GM23338 (cell line): Measurements from ENCODE around the gene NELFB. TPM values are rescaled to one million over a fixed set of nuclear protein-coding genes. Genes with fewer than 3 reads are reported as not detected.

Experiments used
- ATAC-seq: fragments of 200-7000 bp; cut with Tn5 transposase; 3 replicates; pipeline ENCODE4 v1.9.1; 2020
- DNase-seq: peaks from one replicate; pipeline ENCODE4 v3.0.0-alpha.2; 2015; ENCODE audit warnings: low spot score
- H2AFZ ChIP-seq: fragments of 200-600 bp; sonication (generic); 2 replicates; pipeline ENCODE4 v1.8.0; 2016; ENCODE audit warnings: antibody characterized with exemption, mild to moderate bottlenecking, moderate library complexity
- H3F3A ChIP-seq: fragments of 200-600 bp; sonication (generic); replicated peaks from 2 replicates; pipeline ENCODE4 v1.8.0; 2017; ENCODE audit warnings: antibody characterized with exemption, mixed run types, low read depth
- H3K27ac ChIP-seq: fragments of 200-600 bp; sonication (generic); 2 replicates; pipeline ENCODE4 v1.6.1; 2016; ENCODE audit warnings: low read depth
- H3K27me3 ChIP-seq: fragments of 200-600 bp; sonication (generic); 2 replicates; pipeline ENCODE4 v1.8.0; 2016; ENCODE audit warnings: mild to moderate bottlenecking, mixed run types, moderate library complexity; ENCODE audit not compliant: insufficient read depth
- H3K36me3 ChIP-seq: fragments of 200-600 bp; sonication (generic); 2 replicates; pipeline ENCODE4 v1.8.0; 2016; ENCODE audit warnings: mild to moderate bottlenecking; ENCODE audit not compliant: insufficient read depth
- H3K4me1 ChIP-seq: fragments of 200-600 bp; sonication (generic); 2 replicates; pipeline ENCODE4 v1.8.0; 2016; ENCODE audit warnings: mild to moderate bottlenecking, moderate library complexity; ENCODE audit not compliant: insufficient read depth
- H3K4me2 ChIP-seq: fragments of 200-600 bp; sonication (generic); 2 replicates; pipeline ENCODE4 v1.7.1; 2017; ENCODE audit warnings: mixed run types
- H3K4me3 ChIP-seq: fragments of 200-600 bp; sonication (generic); 2 replicates; pipeline ENCODE4 v1.6.1; 2016; ENCODE audit warnings: mixed run types
- H3K79me2 ChIP-seq: fragments of 200-600 bp; sonication (generic); replicated peaks from 2 replicates; pipeline ENCODE4 v1.8.0; 2017; ENCODE audit warnings: mild to moderate bottlenecking; ENCODE audit not compliant: insufficient read depth
- H3K9me2 ChIP-seq: fragments of 200-600 bp; sonication (generic); 2 replicates; pipeline ENCODE4 v1.8.0; 2017; ENCODE audit not compliant: insufficient read depth
- H4K20me1 ChIP-seq: fragments of 200-600 bp; sonication (generic); replicated peaks from 2 replicates; pipeline ENCODE4 v1.8.0; 2017; ENCODE audit warnings: mild to moderate bottlenecking; ENCODE audit not compliant: insufficient read depth
- H3K27ac Mint-ChIP-seq: 2 replicates; pipeline ENCODE4 v1.8.0; 2020; ENCODE audit warnings: inconsistent platforms, mild to moderate bottlenecking, moderate library complexity, mixed read lengths
- H3K27me3 Mint-ChIP-seq: 3 replicates; pipeline ENCODE4 v1.8.0; 2022; ENCODE audit warnings: low read depth, mild to moderate bottlenecking, moderate library complexity, mixed read lengths, inconsistent platforms; ENCODE audit not compliant: insufficient read depth, poor library complexity
- H3K36me3 Mint-ChIP-seq: 3 replicates; pipeline ENCODE4 v1.8.0; 2021; ENCODE audit warnings: low read depth, mild to moderate bottlenecking, inconsistent platforms, moderate library complexity, mixed read lengths
- H3K4me1 Mint-ChIP-seq: 3 replicates; pipeline ENCODE4 v1.8.0; 2020; ENCODE audit warnings: mild to moderate bottlenecking, inconsistent platforms, mixed read lengths
- H3K4me3 Mint-ChIP-seq: 3 replicates; pipeline ENCODE4 v1.8.0; 2021; ENCODE audit warnings: moderate library complexity, mild to moderate bottlenecking, inconsistent platforms, mixed read lengths
- H3K9me3 Mint-ChIP-seq: 3 replicates; pipeline ENCODE4 v1.8.0; 2020; ENCODE audit warnings: moderate library complexity, mild to moderate bottlenecking, inconsistent platforms, mixed read lengths
- CREB1 ChIP-seq: fragments of 250-450 bp; sonication (Bioruptor Pico); IDR thresholded peaks from 2 replicates; pipeline ENCODE4 v1.5.0; 2020; ENCODE audit warnings: low read depth, mild to moderate bottlenecking, moderate library complexity
- NANOG ChIP-seq: IDR thresholded peaks from 2 replicates; pipeline ENCODE4 v1.6.1; 2016; ENCODE audit warnings: antibody characterized with exemption, borderline replicate concordance
- REST ChIP-seq: IDR thresholded peaks from one replicate; pipeline ENCODE4 v1.6.1; 2018; ENCODE audit warnings: antibody characterized with exemption; ENCODE audit not compliant: unreplicated experiment
- ZNF114 ChIP-seq: fragments of 250-450 bp; sonication (Bioruptor Pico); IDR thresholded peaks from 2 replicates; pipeline ENCODE4 v1.5.0; 2020; ENCODE audit warnings: mild to moderate bottlenecking, moderate library complexity
- polyA plus RNA-seq: library from polyadenylated mRNA; unstranded; fragments of >200 nt; fragmentation: Nextera tagmentation; extraction: Ambion mirVana; gene quantifications from 2 replicates; pipeline ENCODE4 v1.2.1, GENCODE V29; 2016
- total RNA-seq: library from RNA; depleted of rRNA; stranded (reverse); fragments of >200 nt; shearing (Covaris generic); gene quantifications from 2 replicates; pipeline ENCODE4 v1.2.3, GENCODE V29; 2014
- TF ChIP-seq, protein P1 (sequence below): fragments of 250-450 bp; sonication (Bioruptor Pico); IDR thresholded peaks from 2 replicates; pipeline ENCODE4 v1.5.0; 2020; ENCODE audit warnings: mild to moderate bottlenecking, moderate library complexity
- TF ChIP-seq, protein P2 (sequence below): IDR thresholded peaks from 2 replicates; pipeline ENCODE4 v1.6.1; 2016; ENCODE audit warnings: antibody characterized with exemption

NELFB gene
- total and polyA plus RNA-seq, 2 experiments from 2014 or later = 30.0 to 97.3 TPM

- TF ChIP-seq, protein P1, sequence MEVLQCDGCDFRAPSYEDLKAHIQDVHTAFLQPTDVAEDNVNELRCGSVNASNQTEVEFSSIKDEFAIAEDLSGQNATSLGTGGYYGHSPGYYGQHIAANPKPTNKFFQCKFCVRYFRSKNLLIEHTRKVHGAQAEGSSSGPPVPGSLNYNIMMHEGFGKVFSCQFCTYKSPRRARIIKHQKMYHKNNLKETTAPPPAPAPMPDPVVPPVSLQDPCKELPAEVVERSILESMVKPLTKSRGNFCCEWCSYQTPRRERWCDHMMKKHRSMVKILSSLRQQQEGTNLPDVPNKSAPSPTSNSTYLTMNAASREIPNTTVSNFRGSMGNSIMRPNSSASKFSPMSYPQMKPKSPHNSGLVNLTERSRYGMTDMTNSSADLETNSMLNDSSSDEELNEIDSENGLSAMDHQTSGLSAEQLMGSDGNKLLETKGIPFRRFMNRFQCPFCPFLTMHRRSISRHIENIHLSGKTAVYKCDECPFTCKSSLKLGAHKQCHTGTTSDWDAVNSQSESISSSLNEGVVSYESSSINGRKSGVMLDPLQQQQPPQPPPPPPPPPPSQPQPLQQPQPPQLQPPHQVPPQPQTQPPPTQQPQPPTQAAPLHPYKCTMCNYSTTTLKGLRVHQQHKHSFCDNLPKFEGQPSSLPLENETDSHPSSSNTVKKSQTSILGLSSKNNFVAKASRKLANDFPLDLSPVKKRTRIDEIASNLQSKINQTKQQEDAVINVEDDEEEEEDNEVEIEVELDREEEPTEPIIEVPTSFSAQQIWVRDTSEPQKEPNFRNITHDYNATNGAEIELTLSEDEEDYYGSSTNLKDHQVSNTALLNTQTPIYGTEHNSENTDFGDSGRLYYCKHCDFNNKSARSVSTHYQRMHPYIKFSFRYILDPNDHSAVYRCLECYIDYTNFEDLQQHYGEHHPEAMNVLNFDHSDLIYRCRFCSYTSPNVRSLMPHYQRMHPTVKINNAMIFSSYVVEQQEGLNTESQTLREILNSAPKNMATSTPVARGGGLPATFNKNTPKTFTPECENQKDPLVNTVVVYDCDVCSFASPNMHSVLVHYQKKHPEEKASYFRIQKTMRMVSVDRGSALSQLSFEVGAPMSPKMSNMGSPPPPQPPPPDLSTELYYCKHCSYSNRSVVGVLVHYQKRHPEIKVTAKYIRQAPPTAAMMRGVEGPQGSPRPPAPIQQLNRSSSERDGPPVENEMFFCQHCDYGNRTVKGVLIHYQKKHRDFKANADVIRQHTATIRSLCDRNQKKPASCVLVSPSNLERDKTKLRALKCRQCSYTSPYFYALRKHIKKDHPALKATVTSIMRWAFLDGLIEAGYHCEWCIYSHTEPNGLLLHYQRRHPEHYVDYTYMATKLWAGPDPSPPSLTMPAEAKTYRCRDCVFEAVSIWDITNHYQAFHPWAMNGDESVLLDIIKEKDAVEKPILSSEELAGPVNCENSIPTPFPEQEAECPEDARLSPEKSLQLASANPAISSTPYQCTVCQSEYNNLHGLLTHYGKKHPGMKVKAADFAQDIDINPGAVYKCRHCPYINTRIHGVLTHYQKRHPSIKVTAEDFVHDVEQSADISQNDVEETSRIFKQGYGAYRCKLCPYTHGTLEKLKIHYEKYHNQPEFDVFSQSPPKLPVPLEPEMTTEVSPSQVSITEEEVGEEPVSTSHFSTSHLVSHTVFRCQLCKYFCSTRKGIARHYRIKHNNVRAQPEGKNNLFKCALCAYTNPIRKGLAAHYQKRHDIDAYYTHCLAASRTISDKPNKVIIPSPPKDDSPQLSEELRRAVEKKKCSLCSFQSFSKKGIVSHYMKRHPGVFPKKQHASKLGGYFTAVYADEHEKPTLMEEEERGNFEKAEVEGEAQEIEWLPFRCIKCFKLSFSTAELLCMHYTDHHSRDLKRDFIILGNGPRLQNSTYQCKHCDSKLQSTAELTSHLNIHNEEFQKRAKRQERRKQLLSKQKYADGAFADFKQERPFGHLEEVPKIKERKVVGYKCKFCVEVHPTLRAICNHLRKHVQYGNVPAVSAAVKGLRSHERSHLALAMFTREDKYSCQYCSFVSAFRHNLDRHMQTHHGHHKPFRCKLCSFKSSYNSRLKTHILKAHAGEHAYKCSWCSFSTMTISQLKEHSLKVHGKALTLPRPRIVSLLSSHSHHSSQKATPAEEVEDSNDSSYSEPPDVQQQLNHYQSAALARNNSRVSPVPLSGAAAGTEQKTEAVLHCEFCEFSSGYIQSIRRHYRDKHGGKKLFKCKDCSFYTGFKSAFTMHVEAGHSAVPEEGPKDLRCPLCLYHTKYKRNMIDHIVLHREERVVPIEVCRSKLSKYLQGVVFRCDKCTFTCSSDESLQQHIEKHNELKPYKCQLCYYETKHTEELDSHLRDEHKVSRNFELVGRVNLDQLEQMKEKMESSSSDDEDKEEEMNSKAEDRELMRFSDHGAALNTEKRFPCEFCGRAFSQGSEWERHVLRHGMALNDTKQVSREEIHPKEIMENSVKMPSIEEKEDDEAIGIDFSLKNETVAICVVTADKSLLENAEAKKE = no peak
- no peak for TF ChIP-seq ZNF114 (CRISPR knock-in tag)
Observed at GRCh38 chr9:137306066-137306849, 51.1 kb downstream of the NELFB start (continued).

DNA sequence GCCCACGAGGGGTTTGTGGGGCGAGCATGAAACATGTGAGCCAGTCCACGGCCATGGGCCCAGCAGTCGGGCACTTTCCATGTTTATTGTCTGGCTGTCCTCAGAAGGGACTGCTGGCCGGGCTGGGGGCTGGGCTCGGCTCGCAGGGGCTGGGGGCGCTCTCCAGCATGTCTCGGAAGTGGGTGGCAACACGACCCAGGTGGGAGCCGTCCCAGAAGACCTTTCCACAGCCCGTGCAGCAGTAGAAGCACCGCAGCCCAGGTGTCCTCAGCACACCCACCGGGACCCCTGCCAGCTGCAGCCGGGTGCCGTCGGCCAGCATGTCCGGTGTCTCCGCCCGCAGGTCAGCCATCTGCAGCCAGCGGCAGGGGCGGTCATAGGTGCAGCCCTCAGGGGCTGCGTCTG lies 51.7 kb downstream of the NELFB start:
- peaks cover 21% of the 10 kb centered on the region; the same call in 1 of the 2 replicates for H3K4me1 ChIP-seq
- peaks cover 13% of the 10 kb centered on the region for H3K27me3 ChIP-seq
- no peak for DNase-seq
- Mint-ChIP-seq H3K4me3 (no peak overlapping the region), H3K9me3 (no peaks in the 10 kb centered on the region), H3K27me3 (peaks cover 17% of the 10 kb centered on the region), H3K4me1 (peaks cover 25% of the 10 kb centered on the region), H3K36me3 (no peaks in the 10 kb centered on the region), H3K27ac (no peak overlapping the region)
- H3K4me3 ChIP-seq = no peak overlapping the region
- no peak overlapping the region for H3K27ac ChIP-seq
- H4K20me1 ChIP-seq = no peaks in the 10 kb centered on the region
- no peaks in the 10 kb centered on the region for H3K79me2 ChIP-seq
- no peak overlapping the region for H3K4me2 ChIP-seq
- peaks cover 8% of the 10 kb centered on the region for H3F3A ChIP-seq
- ATAC-seq = no peak
- no peaks in the 10 kb centered on the region for H3K36me3 ChIP-seq
- H2AFZ ChIP-seq = no peak overlapping the region
- H3K9me2 ChIP-seq = no peaks in the 10 kb centered on the region
- TF ChIP-seq NANOG (no peak), REST (no peak), ZNF114 (CRISPR knock-in tag) (no peak), CREB1 (CRISPR knock-in tag) (no peak)
- TF ChIP-seq, protein P2, sequence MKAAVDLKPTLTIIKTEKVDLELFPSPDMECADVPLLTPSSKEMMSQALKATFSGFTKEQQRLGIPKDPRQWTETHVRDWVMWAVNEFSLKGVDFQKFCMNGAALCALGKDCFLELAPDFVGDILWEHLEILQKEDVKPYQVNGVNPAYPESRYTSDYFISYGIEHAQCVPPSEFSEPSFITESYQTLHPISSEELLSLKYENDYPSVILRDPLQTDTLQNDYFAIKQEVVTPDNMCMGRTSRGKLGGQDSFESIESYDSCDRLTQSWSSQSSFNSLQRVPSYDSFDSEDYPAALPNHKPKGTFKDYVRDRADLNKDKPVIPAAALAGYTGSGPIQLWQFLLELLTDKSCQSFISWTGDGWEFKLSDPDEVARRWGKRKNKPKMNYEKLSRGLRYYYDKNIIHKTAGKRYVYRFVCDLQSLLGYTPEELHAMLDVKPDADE = no peak
